ENCODE measurements around the gene LINGO3. TPM values are rescaled to one million over a fixed set of nuclear protein-coding genes. Genes with fewer than 3 reads are reported as not detected.

Gene LINGO3
- total and polyA plus RNA-seq, 2 experiments from 2014 or later, result 0.29 to 0.45 TPM

- ATAC-seq (no peak), DNase-seq (ENCODE audit: low spot score) (no peak)
- no peaks in the 10 kb centered on the region for H3K27me3 ChIP-seq (ENCODE audit: insufficient read depth)
- H3K9me2 ChIP-seq (ENCODE audit: insufficient read depth), result no peaks in the 10 kb centered on the region
- peak overlapping the region; percentile 17; the same call in 1 of the 2 replicates for H3K4me3 ChIP-seq
- peaks cover 10% of the 10 kb centered on the region; the same call in 1 of the 2 replicates for H4K20me1 ChIP-seq (replicated peaks; ENCODE audit: insufficient read depth)
- H2AFZ ChIP-seq, result no peak overlapping the region
- peak overlapping the region; percentile 61 for H3K27ac Mint-ChIP-seq
- H3K36me3 Mint-ChIP-seq (ENCODE audit: low read depth), result peaks cover 25% of the 10 kb centered on the region
- H3K4me1 Mint-ChIP-seq, result peaks cover 47% of the 10 kb centered on the region
- peaks cover 21% of the 10 kb centered on the region for H3K4me1 ChIP-seq (ENCODE audit: insufficient read depth)
- peaks cover 81% of the 10 kb centered on the region for H3K79me2 ChIP-seq (replicated peaks; ENCODE audit: insufficient read depth)
- peak overlapping the region; percentile 32; the same call in 1 of the 2 replicates for H3K4me2 ChIP-seq
- peaks cover 7% of the 10 kb centered on the region; the same call in 2 of the 3 replicates for H3K9me3 Mint-ChIP-seq
- peaks cover 42% of the 10 kb centered on the region for H3K27me3 Mint-ChIP-seq (ENCODE audit: insufficient read depth, low read depth, poor library complexity)
- H3K36me3 ChIP-seq (ENCODE audit: insufficient read depth), result no peaks in the 10 kb centered on the region
- peaks cover 13% of the 10 kb centered on the region for H3F3A ChIP-seq (replicated peaks; ENCODE audit: low read depth)
- no peak for TF ChIP-seq ZNF331 (CRISPR knock-in tag; IDR thresholded peaks at IDR 0.05; ENCODE audit: low read depth)
- TF ChIP-seq STAT1 (IDR thresholded peaks at IDR 0.05; ENCODE audit: unreplicated experiment), result no peak
- TF ChIP-seq POLR2AphosphoS5 (IDR thresholded peaks at IDR 0.05; ENCODE audit: low read depth), result no peak
- TF ChIP-seq ZNF462 (CRISPR knock-in tag; IDR thresholded peaks at IDR 0.05), result no peak
- no peak for TF ChIP-seq EZH2 (IDR thresholded peaks at IDR 0.05; ENCODE audit: low read depth, unreplicated experiment)
- TF ChIP-seq ETS1 (IDR thresholded peaks at IDR 0.05), result no peak
- TF ChIP-seq EZH2phosphoT487 (IDR thresholded peaks at IDR 0.05; ENCODE audit: unreplicated experiment), result no peak
- TF ChIP-seq REST (IDR thresholded peaks at IDR 0.05; ENCODE audit: unreplicated experiment), result no peak
- TF ChIP-seq CREB1 (CRISPR knock-in tag; IDR thresholded peaks at IDR 0.05; ENCODE audit: low read depth), result no peak
- no peak for TF ChIP-seq CTCF (conservative IDR thresholded peaks at IDR 0.05; ENCODE audit: low read depth in 2 of 2)
- TF ChIP-seq JUNB (IDR thresholded peaks at IDR 0.05; ENCODE audit: unreplicated experiment), result no peak
- no peak for TF ChIP-seq ZNF114 (CRISPR knock-in tag; IDR thresholded peaks at IDR 0.05)
- no peak for TF ChIP-seq NANOG (IDR thresholded peaks at IDR 0.05; ENCODE audit: borderline replicate concordance)
- H3K4me3 Mint-ChIP-seq, result peak overlapping the region; percentile 60
- H3K27ac ChIP-seq (ENCODE audit: low read depth), result no peak overlapping the region
Measured at GRCh38 chr19:2330255-2330631, 22.3 kb upstream of the LINGO3 start.

Measured in GM23338 (cell line).